HG02610 (cell line): Measurements from ENCODE around the gene THYN1.
"Not testable (repeated sequence)": the region's sequence is repeated elsewhere in the genome, so short reads cannot be mapped to it uniquely, and the experiment has no call there.

ENCODE experiments used
- ATAC-seq: cut with Tn5 transposase; IDR thresholded peaks from one replicate; pipeline ENCODE4 v1.9.1; 2021; ENCODE audit warnings: mild to moderate bottlenecking, moderate library complexity; ENCODE audit not compliant: unreplicated experiment

The THYN1 gene

GRCh38 chr11:134275534-134276395 is 22.6 kb upstream of the THYN1 start, which contains the start of gene GLB1L3:
Gene GLB1L3 (plus strand): TSS chr11:134276379. CDS start chr11:134276741, 362 bp downstream.
- ATAC-seq, result peak; percentile 54

GRCh38 chr11:134275188-134275533 is 22.0 kb upstream of the THYN1 start:
- ATAC-seq, result no peak

- ATAC-seq, result no peak
Measured at GRCh38 chr11:134273317-134273712, 20.2 kb upstream of the THYN1 start.

- no peak for ATAC-seq
Measured at GRCh38 chr11:134272381-134273316, 19.5 kb upstream of the THYN1 start.

GRCh38 chr11:134271978-134272377 is 18.8 kb upstream of the THYN1 start:
- no peak for ATAC-seq

GRCh38 chr11:134270250-134270714 is 17.1 kb upstream of the THYN1 start:
- ATAC-seq, result no peak

- ATAC-seq, result no peak
Measured at GRCh38 chr11:134267966-134268365, 14.8 kb upstream of the THYN1 start.

- ATAC-seq, result no peak
Measured at GRCh38 chr11:134267461-134267860, 14.3 kb upstream of the THYN1 start.

- no peak for ATAC-seq
Measured at GRCh38 chr11:134266841-134267251, 13.7 kb upstream of the THYN1 start.

- ATAC-seq, result no peak
Measured at GRCh38 chr11:134266440-134266839, 13.3 kb upstream of the THYN1 start.

GRCh38 chr11:134264966-134265764 is 12.0 kb upstream of the THYN1 start:
- no peak for ATAC-seq

- no peak for ATAC-seq
Measured at GRCh38 chr11:134261626-134262488, 8.7 kb upstream of the THYN1 start.

GRCh38 chr11:134260983-134261382 is 7.8 kb upstream of the THYN1 start:
- ATAC-seq, result no peak

- ATAC-seq, result no peak
Measured at GRCh38 chr11:134260503-134260902, 7.4 kb upstream of the THYN1 start.

GRCh38 chr11:134258577-134258976 is 5.4 kb upstream of the THYN1 start:
- ATAC-seq, result no peak

GRCh38 chr11:134257101-134257500 is 3.9 kb upstream of the THYN1 start:
- no peak for ATAC-seq

- not testable (repeated sequence) for ATAC-seq
Measured at GRCh38 chr11:134255184-134255561, 2.0 kb upstream of the THYN1 start.

- no peak for ATAC-seq
Measured at GRCh38 chr11:134254433-134255183, 1.5 kb upstream of the THYN1 start.
